T47D (cell line): Measurements from ENCODE around the gene SETD5.
"Not testable (repeated sequence)": the region's sequence is repeated elsewhere in the genome, so short reads cannot be mapped to it uniquely, and the experiment has no call there.

Experiments used
- DNase-seq, 2 experiments: peaks; one replicate each; pipeline versions ENCODE4 v3.0.0 to v3.0.0-alpha.2; 2011 to 2012; ENCODE audit warnings: low read depth in 1 of 2, low spot score in 1 of 2
- JUND ChIP-seq: IDR thresholded peaks from 2 replicates; pipeline ENCODE4 v1.6.1; 2012; ENCODE audit warnings: low read depth
- in situ Hi-C: cut with HindIII; loops from 2 replicates; pipeline ENCODE4 v1.10.0; 2016; ENCODE audit warnings: low sequenced_read_pairs, low pct_unique_long_range_greater_than_20kb

Gene SETD5

GRCh38 chr3:9468460-9468859 is 71.0 kb downstream of the SETD5 start:
- TF ChIP-seq JUND = no peak
- DNase-seq = no peak
- in situ Hi-C loops = no loop called here

- DNase-seq = no peak
- in situ Hi-C loops = no loop called here
- no peak for TF ChIP-seq JUND
Observed at GRCh38 chr3:9469986-9470385, 72.6 kb downstream of the SETD5 start.

GRCh38 chr3:9473496-9474065 is 76.2 kb downstream of the SETD5 start:
- DNase-seq = no peak
- in situ Hi-C loops = no loop called here
- no peak for TF ChIP-seq JUND

- DNase-seq = no peak
- in situ Hi-C loops = no loop called here
- TF ChIP-seq JUND = no peak
Observed at GRCh38 chr3:9474482-9474881, 77.1 kb downstream of the SETD5 start.

GRCh38 chr3:9476935-9477334 is 79.5 kb downstream of the SETD5 start:
- DNase-seq = no peak
- in situ Hi-C loops = no loop called here
- TF ChIP-seq JUND = no peak

GRCh38 chr3:9480265-9480664 is 82.8 kb downstream of the SETD5 start:
- in situ Hi-C loops = no loop called here
- no peak for TF ChIP-seq JUND
- no peak for DNase-seq

- TF ChIP-seq JUND = no peak
- no peak for DNase-seq
- in situ Hi-C loops = no loop called here
Observed at GRCh38 chr3:9485248-9485647, 87.8 kb downstream of the SETD5 start.

GRCh38 chr3:9491506-9491905 is 94.1 kb downstream of the SETD5 start:
- DNase-seq = no peak
- in situ Hi-C loops = no loop called here
- no peak for TF ChIP-seq JUND

- DNase-seq, in situ Hi-C loops: not testable (repeated sequence)
Observed at GRCh38 chr3:9494036-9494435, 96.6 kb downstream of the SETD5 start.

GRCh38 chr3:9496893-9497292 is 99.5 kb downstream of the SETD5 start:
- no peak for TF ChIP-seq JUND
- DNase-seq = no peak
- in situ Hi-C loops = no loop called here

GRCh38 chr3:9497821-9498565 is 100.6 kb downstream of the SETD5 start:
- no peak for DNase-seq
- no peak for TF ChIP-seq JUND
- in situ Hi-C loops = no loop called here

GRCh38 chr3:9498781-9499180 is 101.4 kb downstream of the SETD5 start:
- in situ Hi-C loops = no loop called here
- no peak for DNase-seq
- TF ChIP-seq JUND = no peak

GRCh38 chr3:9499455-9500107 is 102.2 kb downstream of the SETD5 start:
- in situ Hi-C loops = no loop called here
- no peak for DNase-seq
- no peak for TF ChIP-seq JUND
